Stimulated activated CD8-positive, alpha-beta memory T cell treated with anti-CD3 and anti-CD28 coated beads, Interleukin-2, amount 100 ng/mL, for 1 hour (primary cell): ENCODE data around the gene PEAK1.
A peak's percentile ranks its signal among the peaks of the same experiment; 100 is the strongest.

Source experiments
- DNase-seq, 2 donors: peaks; one replicate each; pipeline ENCODE4 v3.0.0-alpha.2; 2020; ENCODE audit warnings: low read depth in 2 of 2

Gene PEAK1

DNA sequence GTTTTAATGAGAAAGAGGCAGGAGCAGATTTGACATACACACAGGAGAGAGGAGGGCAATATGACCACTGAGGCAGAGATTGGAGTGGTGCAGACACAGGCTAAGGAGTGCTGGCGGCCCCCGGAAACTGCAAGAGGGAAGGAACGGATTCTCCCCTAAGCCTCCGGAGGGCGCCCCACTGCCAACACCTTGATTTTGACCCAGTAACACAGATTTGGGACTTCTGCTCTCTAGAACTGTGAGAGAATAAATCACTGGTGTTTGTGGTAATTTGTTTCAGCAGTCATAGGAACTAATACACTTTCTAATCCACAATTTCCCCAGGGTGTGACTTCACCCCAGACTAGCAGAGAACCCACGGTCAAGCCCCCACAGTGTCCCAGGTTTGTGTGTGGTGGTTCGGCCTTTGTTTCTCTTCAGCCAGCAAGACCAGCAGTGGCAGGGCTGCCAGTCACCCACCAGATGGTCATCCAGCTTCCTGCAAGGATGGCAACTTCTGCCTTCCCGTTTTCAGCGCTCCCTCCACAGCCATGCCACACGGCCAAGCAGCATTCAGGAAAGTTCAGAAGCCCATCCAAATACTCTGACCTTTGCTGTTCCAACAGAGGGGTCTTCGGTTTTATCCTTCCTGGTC is 325.4 kb downstream of the PEAK1 start:
- no peak for DNase-seq

- no peak for DNase-seq
Observed at GRCh38 chr15:77093436-77093835, 326.5 kb downstream of the PEAK1 start.

GRCh38 chr15:77091097-77091496 is 328.8 kb downstream of the PEAK1 start:
- no peak for DNase-seq

- no peak for DNase-seq
Observed at GRCh38 chr15:77087213-77087612, 332.7 kb downstream of the PEAK1 start.

DNA sequence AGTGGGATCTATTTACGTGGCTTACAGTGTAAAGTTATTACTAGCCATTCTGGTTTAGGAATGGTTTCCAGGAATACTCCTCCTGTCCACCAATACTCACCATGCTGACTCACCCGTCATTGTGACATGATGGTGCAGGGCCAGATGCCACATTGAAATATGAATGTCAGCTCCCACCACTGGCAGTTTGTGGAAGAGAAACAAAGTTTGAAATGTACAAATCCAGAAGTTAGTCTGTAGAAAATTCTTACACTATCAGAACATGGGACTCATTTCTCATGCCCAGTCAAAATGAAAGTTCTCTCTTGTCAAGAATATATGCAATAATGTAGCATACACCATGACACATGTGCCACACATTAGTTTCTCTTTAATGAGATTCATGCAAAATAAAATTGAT is 334.6 kb downstream of the PEAK1 start:
- no peak for DNase-seq

DNA sequence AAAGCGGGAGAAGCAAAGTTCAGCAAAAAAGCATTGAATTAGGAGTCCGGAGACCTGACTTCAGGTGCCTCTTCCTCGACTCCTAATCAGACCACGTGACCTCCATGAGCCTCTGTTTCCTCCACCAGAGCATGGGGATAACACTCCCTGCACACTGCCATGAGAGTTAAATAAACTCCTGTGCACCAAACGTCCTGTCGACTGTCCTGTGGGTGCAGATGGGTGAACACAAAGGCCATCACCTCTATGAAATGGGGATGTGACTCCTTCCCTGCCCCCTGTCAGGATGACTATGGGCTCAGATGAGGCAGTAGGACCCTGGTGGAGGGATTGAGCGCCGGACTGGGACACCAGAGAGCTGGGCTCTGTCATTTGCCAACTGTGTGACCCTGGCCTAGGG is 335.5 kb downstream of the PEAK1 start:
- no peak for DNase-seq

GRCh38 chr15:77083381-77084160 is 336.3 kb downstream of the PEAK1 start:
- peak in 1 of 2 donors; percentile 31 for DNase-seq

- no peak for DNase-seq
Observed at GRCh38 chr15:77081971-77082370, 337.9 kb downstream of the PEAK1 start.

DNA sequence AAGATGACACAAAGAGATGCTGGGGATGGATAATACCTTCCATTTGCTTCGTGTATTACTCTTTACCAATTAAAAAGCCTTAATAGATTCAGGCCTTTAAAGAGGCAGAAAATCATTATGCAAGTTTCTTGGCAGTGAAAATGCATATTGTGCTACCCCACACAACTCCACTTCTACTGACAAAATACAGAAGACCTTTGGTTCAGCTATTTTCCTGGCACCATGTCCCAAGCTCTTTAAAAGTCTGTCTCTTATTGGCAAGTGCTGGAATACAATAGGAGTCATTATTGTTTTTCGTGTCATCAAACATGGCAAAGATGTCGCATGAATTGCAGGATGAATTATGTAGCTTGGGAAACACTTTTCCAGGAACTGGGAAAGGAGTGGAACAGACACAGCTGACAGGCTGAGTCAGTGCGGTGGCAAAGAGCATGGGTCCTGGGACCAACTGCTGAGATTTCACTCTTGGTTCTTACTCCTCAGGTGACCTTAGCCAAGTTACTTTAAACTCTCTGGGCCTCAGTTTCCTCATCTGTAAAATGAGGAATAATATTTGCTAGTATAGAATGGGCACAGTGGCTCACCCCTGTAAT is 343.5 kb downstream of the PEAK1 start:
- DNase-seq, result no peak

- DNase-seq, result no peak
Observed at GRCh38 chr15:77075528-77075927, 344.4 kb downstream of the PEAK1 start.

GRCh38 chr15:77074350-77074749 is 345.6 kb downstream of the PEAK1 start:
- no peak for DNase-seq

- DNase-seq, result no peak
Observed at GRCh38 chr15:77071305-77072223, 348.3 kb downstream of the PEAK1 start.

DNA sequence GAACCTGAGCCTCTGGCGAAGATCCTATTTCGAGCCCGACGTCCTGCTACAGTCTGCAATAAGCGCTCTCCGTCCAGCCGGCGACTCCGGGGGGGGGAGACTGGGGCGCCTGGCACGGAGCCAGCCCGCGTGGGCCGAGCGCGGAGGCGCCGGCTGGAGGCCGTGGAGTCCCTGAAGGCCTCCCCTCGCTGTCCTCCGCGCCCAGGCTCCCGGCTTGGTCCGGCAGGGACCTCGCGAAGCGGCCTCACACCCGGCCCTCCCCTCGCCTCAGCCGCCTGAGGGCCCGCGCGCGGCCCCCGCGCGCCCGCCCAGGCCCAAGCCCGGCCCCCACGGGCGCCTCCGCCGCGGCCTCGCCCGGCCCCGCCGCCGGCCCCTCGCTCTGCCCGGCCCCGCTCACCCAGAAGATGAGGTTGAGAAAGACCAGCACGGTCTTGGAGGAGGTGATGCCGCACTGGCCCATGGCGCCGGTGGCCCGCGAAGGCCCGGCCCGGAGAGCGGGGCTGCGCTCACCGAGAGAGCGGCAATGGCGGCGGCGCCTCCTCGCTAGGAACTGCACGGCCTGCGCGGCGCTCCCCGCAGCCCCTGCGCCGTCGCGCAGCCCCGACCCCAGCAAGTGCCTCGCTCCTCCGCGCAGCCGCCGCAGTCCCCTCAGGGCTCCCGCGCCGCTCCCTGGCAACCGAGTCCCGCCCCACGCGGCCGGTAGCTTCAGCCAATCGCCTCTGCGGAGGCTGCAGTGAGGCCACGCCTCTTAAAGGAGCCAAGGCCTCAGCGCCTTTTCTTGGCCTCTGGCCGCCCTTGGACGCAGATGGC is 349.2 kb downstream of the PEAK1 start, which contains the start of gene TSPAN3:
TSS of gene TSPAN3 (minus strand) at position 615 of the 810 bp plus-strand sequence. CDS start at position 460, 155 bp downstream.
- peak; percentile 88 to 89 for DNase-seq

DNA sequence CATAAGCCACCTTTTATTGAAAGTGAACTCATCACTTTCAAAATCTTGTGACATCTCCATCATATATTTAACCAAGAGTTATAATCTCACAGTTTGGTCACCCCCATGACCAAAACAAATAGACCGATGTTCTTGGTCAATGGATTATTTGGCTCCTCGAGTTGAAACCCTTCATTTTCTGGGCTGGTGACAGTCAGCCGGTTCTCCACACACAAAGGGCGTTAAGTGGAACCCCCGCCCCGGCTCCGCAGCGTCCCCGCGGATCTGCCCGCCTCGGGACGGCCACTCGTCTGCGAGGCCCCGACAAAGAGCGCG is 349.8 kb downstream of the PEAK1 start:
- no peak for DNase-seq

- no peak for DNase-seq
Observed at GRCh38 chr15:77069521-77070121, 350.3 kb downstream of the PEAK1 start.

DNA sequence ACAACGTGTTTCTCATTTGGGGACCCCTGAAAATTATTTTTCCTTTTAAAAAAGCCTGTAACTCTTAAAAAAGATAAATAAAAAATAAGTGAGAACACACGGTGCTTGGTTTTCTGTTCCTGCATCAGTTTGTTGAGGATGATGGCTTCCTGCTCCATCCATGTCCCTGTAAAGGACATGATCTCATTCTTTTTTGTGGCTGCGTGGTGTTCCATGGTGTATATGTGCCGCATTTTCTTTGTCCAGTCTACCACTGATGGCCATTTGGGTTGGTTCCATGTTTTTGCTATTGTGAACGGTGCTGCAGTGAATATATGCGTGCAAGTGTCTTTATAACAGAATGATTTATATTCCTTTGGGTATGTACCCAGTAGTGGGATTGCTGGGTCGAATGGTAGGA is 351.3 kb downstream of the PEAK1 start:
- no peak for DNase-seq

DNA sequence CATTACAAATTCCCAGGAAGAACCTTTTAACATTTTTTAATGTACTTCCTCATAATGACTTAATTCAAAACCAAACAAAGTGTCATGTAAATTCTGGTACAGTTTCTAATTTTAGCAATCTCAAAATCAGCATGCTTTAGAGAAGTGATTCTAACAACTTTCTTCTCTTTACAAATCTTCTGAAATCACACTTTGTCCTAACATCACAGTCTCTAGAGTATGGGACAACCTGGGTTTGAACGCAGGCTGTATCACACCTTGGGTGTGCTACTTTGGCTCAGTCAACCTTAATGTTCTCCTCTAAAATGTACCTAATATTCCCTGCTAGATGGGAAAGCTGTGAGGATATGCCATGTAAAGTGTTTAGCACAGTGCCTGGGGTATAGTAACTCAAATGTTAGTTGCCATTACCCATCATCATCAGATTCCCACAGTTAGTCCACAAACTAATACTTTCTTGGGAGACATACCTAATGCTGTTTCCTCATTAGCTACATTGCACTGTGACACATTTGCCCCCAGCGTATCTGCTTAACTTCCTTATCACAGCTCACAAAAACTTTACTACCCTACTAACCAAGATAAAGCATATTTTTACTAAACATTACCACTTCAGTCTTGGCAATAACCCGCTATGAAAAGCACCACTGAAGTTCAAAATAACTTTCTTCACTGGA is 352.1 kb downstream of the PEAK1 start:
- DNase-seq, result no peak

DNA sequence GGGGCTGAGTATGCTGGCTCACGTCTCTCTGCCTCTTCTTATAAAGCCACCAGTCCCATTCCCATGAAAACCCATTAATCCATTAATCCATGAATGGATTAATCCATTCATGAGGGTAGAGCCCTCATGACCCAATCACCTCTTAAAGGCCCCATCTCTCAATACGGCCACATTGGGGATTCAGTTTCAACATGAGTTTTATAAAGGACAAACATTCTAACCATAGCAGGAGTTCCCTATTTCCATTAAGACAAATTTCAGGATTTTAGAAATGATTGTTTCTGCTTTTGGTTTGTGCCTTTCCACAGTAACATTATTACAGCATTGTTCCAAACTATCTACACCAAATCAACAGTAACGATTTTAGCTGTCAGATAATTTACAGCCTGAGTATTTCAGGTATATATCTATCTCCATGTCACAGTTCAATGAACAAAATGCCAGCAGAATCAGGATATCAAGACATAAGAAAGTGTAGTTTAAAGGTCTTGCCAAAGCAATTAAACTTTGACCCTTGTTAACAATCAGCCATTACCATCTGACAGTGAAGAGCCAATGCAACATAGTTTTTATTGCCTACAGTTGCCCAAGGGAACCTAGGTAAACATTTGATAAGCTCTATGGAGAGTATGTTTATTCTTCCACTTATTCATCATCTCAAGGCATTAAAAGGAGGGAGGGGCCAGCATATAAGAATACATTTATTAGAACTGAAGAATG is 352.8 kb downstream of the PEAK1 start:
- DNase-seq, result no peak

- DNase-seq, result no peak
Observed at GRCh38 chr15:77064539-77065308, 355.2 kb downstream of the PEAK1 start.
